GM23338 (cell line): ENCODE measurements around the gene AKAP13. TPM values are rescaled to one million over a fixed set of nuclear protein-coding genes. Genes with fewer than 3 reads are reported as not detected.

ENCODE experiments used
- ATAC-seq: fragments of 200-7000 bp; cut with Tn5 transposase; 3 replicates; pipeline ENCODE4 v1.9.1; 2020
- DNase-seq: peaks from one replicate; pipeline ENCODE4 v3.0.0-alpha.2; 2015; ENCODE audit warnings: low spot score
- H2AFZ ChIP-seq: fragments of 200-600 bp; sonication (generic); 2 replicates; pipeline ENCODE4 v1.8.0; 2016; ENCODE audit warnings: antibody characterized with exemption, mild to moderate bottlenecking, moderate library complexity
- H3F3A ChIP-seq: fragments of 200-600 bp; sonication (generic); replicated peaks from 2 replicates; pipeline ENCODE4 v1.8.0; 2017; ENCODE audit warnings: antibody characterized with exemption, mixed run types, low read depth
- H3K27ac ChIP-seq: fragments of 200-600 bp; sonication (generic); 2 replicates; pipeline ENCODE4 v1.6.1; 2016; ENCODE audit warnings: low read depth
- H3K27me3 ChIP-seq: fragments of 200-600 bp; sonication (generic); 2 replicates; pipeline ENCODE4 v1.8.0; 2016; ENCODE audit warnings: mild to moderate bottlenecking, mixed run types, moderate library complexity; ENCODE audit not compliant: insufficient read depth
- H3K36me3 ChIP-seq: fragments of 200-600 bp; sonication (generic); 2 replicates; pipeline ENCODE4 v1.8.0; 2016; ENCODE audit warnings: mild to moderate bottlenecking; ENCODE audit not compliant: insufficient read depth
- H3K4me1 ChIP-seq: fragments of 200-600 bp; sonication (generic); 2 replicates; pipeline ENCODE4 v1.8.0; 2016; ENCODE audit warnings: mild to moderate bottlenecking, moderate library complexity; ENCODE audit not compliant: insufficient read depth
- H3K4me2 ChIP-seq: fragments of 200-600 bp; sonication (generic); 2 replicates; pipeline ENCODE4 v1.7.1; 2017; ENCODE audit warnings: mixed run types
- H3K4me3 ChIP-seq: fragments of 200-600 bp; sonication (generic); 2 replicates; pipeline ENCODE4 v1.6.1; 2016; ENCODE audit warnings: mixed run types
- H3K79me2 ChIP-seq: fragments of 200-600 bp; sonication (generic); replicated peaks from 2 replicates; pipeline ENCODE4 v1.8.0; 2017; ENCODE audit warnings: mild to moderate bottlenecking; ENCODE audit not compliant: insufficient read depth
- H3K9me2 ChIP-seq: fragments of 200-600 bp; sonication (generic); 2 replicates; pipeline ENCODE4 v1.8.0; 2017; ENCODE audit not compliant: insufficient read depth
- H4K20me1 ChIP-seq: fragments of 200-600 bp; sonication (generic); replicated peaks from 2 replicates; pipeline ENCODE4 v1.8.0; 2017; ENCODE audit warnings: mild to moderate bottlenecking; ENCODE audit not compliant: insufficient read depth
- H3K27ac Mint-ChIP-seq: 2 replicates; pipeline ENCODE4 v1.8.0; 2020; ENCODE audit warnings: inconsistent platforms, mild to moderate bottlenecking, moderate library complexity, mixed read lengths
- H3K27me3 Mint-ChIP-seq: 3 replicates; pipeline ENCODE4 v1.8.0; 2022; ENCODE audit warnings: low read depth, mild to moderate bottlenecking, moderate library complexity, mixed read lengths, inconsistent platforms; ENCODE audit not compliant: insufficient read depth, poor library complexity
- H3K36me3 Mint-ChIP-seq: 3 replicates; pipeline ENCODE4 v1.8.0; 2021; ENCODE audit warnings: low read depth, mild to moderate bottlenecking, inconsistent platforms, moderate library complexity, mixed read lengths
- H3K4me1 Mint-ChIP-seq: 3 replicates; pipeline ENCODE4 v1.8.0; 2020; ENCODE audit warnings: mild to moderate bottlenecking, inconsistent platforms, mixed read lengths
- H3K4me3 Mint-ChIP-seq: 3 replicates; pipeline ENCODE4 v1.8.0; 2021; ENCODE audit warnings: moderate library complexity, mild to moderate bottlenecking, inconsistent platforms, mixed read lengths
- H3K9me3 Mint-ChIP-seq: 3 replicates; pipeline ENCODE4 v1.8.0; 2020; ENCODE audit warnings: moderate library complexity, mild to moderate bottlenecking, inconsistent platforms, mixed read lengths
- ETS1 ChIP-seq: IDR thresholded peaks from 2 replicates; pipeline ENCODE4 v1.6.1; 2016; ENCODE audit warnings: antibody characterized with exemption
- EZH2 ChIP-seq: fragments of 200-600 bp; sonication (generic); IDR thresholded peaks from one replicate; pipeline ENCODE4 v1.8.0; 2017; ENCODE audit warnings: antibody characterized with exemption, mild to moderate bottlenecking, low read depth; ENCODE audit not compliant: unreplicated experiment
- EZH2phosphoT487 ChIP-seq: fragments of 200-600 bp; sonication (generic); IDR thresholded peaks from one replicate; pipeline ENCODE4 v1.8.1; 2018; ENCODE audit warnings: antibody characterized with exemption; ENCODE audit not compliant: unreplicated experiment
- JUNB ChIP-seq: IDR thresholded peaks from one replicate; pipeline ENCODE4 v1.6.1; 2016; ENCODE audit warnings: antibody characterized with exemption; ENCODE audit not compliant: unreplicated experiment
- NANOG ChIP-seq: IDR thresholded peaks from 2 replicates; pipeline ENCODE4 v1.6.1; 2016; ENCODE audit warnings: antibody characterized with exemption, borderline replicate concordance
- POLR2AphosphoS5 ChIP-seq: IDR thresholded peaks from 2 replicates; pipeline ENCODE4 v1.6.1; 2016; ENCODE audit warnings: antibody characterized with exemption, low read depth
- REST ChIP-seq: IDR thresholded peaks from one replicate; pipeline ENCODE4 v1.6.1; 2018; ENCODE audit warnings: antibody characterized with exemption; ENCODE audit not compliant: unreplicated experiment
- STAT1 ChIP-seq: IDR thresholded peaks from one replicate; pipeline ENCODE4 v1.6.1; 2016; ENCODE audit warnings: antibody characterized with exemption; ENCODE audit not compliant: unreplicated experiment
- ZNF331 ChIP-seq: fragments of 250-450 bp; sonication (Bioruptor Pico); IDR thresholded peaks from 2 replicates; pipeline ENCODE4 v1.5.0; 2020; ENCODE audit warnings: low read depth, mild to moderate bottlenecking, moderate library complexity
- ZNF462 ChIP-seq: fragments of 250-450 bp; sonication (Bioruptor Pico); IDR thresholded peaks from 2 replicates; pipeline ENCODE4 v1.5.0; 2020; ENCODE audit warnings: mild to moderate bottlenecking, moderate library complexity
- polyA plus RNA-seq: library from polyadenylated mRNA; unstranded; fragments of >200 nt; fragmentation: Nextera tagmentation; extraction: Ambion mirVana; gene quantifications from 2 replicates; pipeline ENCODE4 v1.2.1, GENCODE V29; 2016
- total RNA-seq: library from RNA; depleted of rRNA; stranded (reverse); fragments of >200 nt; shearing (Covaris generic); gene quantifications from 2 replicates; pipeline ENCODE4 v1.2.3, GENCODE V29; 2014

Gene AKAP13
- total and polyA plus RNA-seq, 2 experiments from 2014 or later = 46.2 to 60.7 TPM

GRCh38 chr15:85337425-85338074 is 42.9 kb upstream of the AKAP13 start (continued):
- no peak for TF ChIP-seq ZNF462 (CRISPR knock-in tag)
- no peak for TF ChIP-seq POLR2AphosphoS5
- TF ChIP-seq EZH2 = no peak

GRCh38 chr15:85340321-85340665 is 40.1 kb upstream of the AKAP13 start:
- no peak for TF ChIP-seq STAT1
- no peaks in the 10 kb centered on the region for H3K36me3 Mint-ChIP-seq
- Histone ChIP-seq H3K27ac (no peak overlapping the region), H3K4me3 (no peak overlapping the region), H3F3A (no peaks in the 10 kb centered on the region), H2AFZ (no peak overlapping the region), H3K79me2 (no peaks in the 10 kb centered on the region), H4K20me1 (no peaks in the 10 kb centered on the region), H3K9me2 (no peaks in the 10 kb centered on the region), H3K4me2 (no peak overlapping the region), H3K36me3 (no peaks in the 10 kb centered on the region), H3K4me1 (peaks cover 7% of the 10 kb centered on the region; the same call in 1 of the 2 replicates), H3K27me3 (no peaks in the 10 kb centered on the region)
- no peak overlapping the region for H3K4me3 Mint-ChIP-seq
- DNase-seq (no peak), ATAC-seq (no peak)
- H3K27me3 Mint-ChIP-seq = peaks cover 6% of the 10 kb centered on the region
- H3K27ac Mint-ChIP-seq = no peak overlapping the region
- no peaks in the 10 kb centered on the region for H3K9me3 Mint-ChIP-seq
- peaks cover 14% of the 10 kb centered on the region for H3K4me1 Mint-ChIP-seq

GRCh38 chr15:85340852-85341251 is 39.6 kb upstream of the AKAP13 start:
- H3F3A ChIP-seq = no peaks in the 10 kb centered on the region

More at GRCh38 chr15:85340852-85341251, 39.6 kb upstream of the AKAP13 start:
- Histone ChIP-seq H3K36me3 (no peaks in the 10 kb centered on the region), H3K27me3 (no peaks in the 10 kb centered on the region), H3K4me3 (no peak overlapping the region), H4K20me1 (no peaks in the 10 kb centered on the region), H3K9me2 (no peaks in the 10 kb centered on the region), H3K4me1 (peaks cover 7% of the 10 kb centered on the region; the same call in 1 of the 2 replicates), H3K4me2 (no peak overlapping the region), H3K79me2 (no peaks in the 10 kb centered on the region), H3K27ac (no peak overlapping the region), H2AFZ (no peak overlapping the region)
- no peak overlapping the region for H3K4me3 Mint-ChIP-seq
- ATAC-seq (no peak), DNase-seq (no peak)
- peaks cover 6% of the 10 kb centered on the region for H3K27me3 Mint-ChIP-seq
- H3K27ac Mint-ChIP-seq = no peak overlapping the region
- no peaks in the 10 kb centered on the region for H3K9me3 Mint-ChIP-seq
- no peaks in the 10 kb centered on the region for H3K36me3 Mint-ChIP-seq
- TF ChIP-seq ZNF331 (CRISPR knock-in tag) (no peak), EZH2phosphoT487 (no peak), JUNB (no peak), ETS1 (no peak), STAT1 (no peak), NANOG (no peak), REST (no peak)
- H3K4me1 Mint-ChIP-seq = peaks cover 11% of the 10 kb centered on the region
